Osteoblast (primary cell): ENCODE data around the gene LOXL3. TPM values are rescaled to one million over a fixed set of nuclear protein-coding genes. Genes with fewer than 3 reads are reported as not detected.

Experiments
- DNase-seq: peaks from one replicate; pipeline ENCODE4 v3.0.0; 2011; ENCODE audit warnings: low spot score, mixed read lengths; ENCODE audit not compliant: insufficient read length; ENCODE audit errors: missing footprints
- H2AFZ ChIP-seq: 2 replicates; pipeline ENCODE4 v1.6.0; 2011; ENCODE audit warnings: mild to moderate bottlenecking, low read length
- H3K27ac ChIP-seq: 2 replicates; pipeline ENCODE4 v1.5.1; 2011; ENCODE audit warnings: mild to moderate bottlenecking, low read depth, low read length, moderate library complexity
- H3K27me3 ChIP-seq: 2 replicates; pipeline ENCODE4 v1.6.0; 2012; ENCODE audit warnings: mild to moderate bottlenecking, control low read depth, inconsistent platforms, low read length, moderate library complexity; ENCODE audit not compliant: insufficient read depth
- H3K36me3 ChIP-seq: 2 replicates; pipeline ENCODE4 v1.5.1; 2011; ENCODE audit warnings: mild to moderate bottlenecking, low read length, control low read depth, moderate library complexity; ENCODE audit not compliant: insufficient read depth
- H3K4me1 ChIP-seq: 2 replicates; pipeline ENCODE4 v1.5.1; 2011; ENCODE audit warnings: mild to moderate bottlenecking, low read length, control low read depth, moderate library complexity; ENCODE audit not compliant: insufficient read depth
- H3K4me2 ChIP-seq: 2 replicates; pipeline ENCODE4 v1.6.0; 2011; ENCODE audit warnings: mild to moderate bottlenecking, low read length; ENCODE audit not compliant: insufficient read depth
- H3K4me3 ChIP-seq: fragments of 200-600 bp; sonication (generic); 3 replicates; pipeline ENCODE4 v1.5.1; 2012; ENCODE audit warnings: mild to moderate bottlenecking, low read length, inconsistent platforms; ENCODE audit not compliant: insufficient read depth
- H3K79me2 ChIP-seq: 2 replicates; pipeline ENCODE4 v1.6.0; 2012; ENCODE audit warnings: mild to moderate bottlenecking, low read length, control low read depth, inconsistent platforms; ENCODE audit not compliant: insufficient read depth
- H3K9me3 ChIP-seq: 2 replicates; pipeline ENCODE4 v1.5.1; 2011; ENCODE audit warnings: low read depth, low read length, control low read depth
- H4K20me1 ChIP-seq: 2 replicates; pipeline ENCODE4 v1.6.0; 2012; ENCODE audit warnings: mild to moderate bottlenecking, low read length, control low read depth; ENCODE audit not compliant: insufficient read depth
- total RNA-seq: library from RNA; depleted of rRNA; stranded (reverse); fragments of >200 nt; gene quantifications from 2 replicates; pipeline ENCODE4 v1.2.3, GENCODE V29; 2012
- TF ChIP-seq, protein P1 (sequence below): IDR thresholded peaks from 2 replicates; pipeline ENCODE4 v1.5.1; 2011; ENCODE audit warnings: mild to moderate bottlenecking, low read depth, low read length, moderate library complexity; ENCODE audit errors: extremely low read depth

The LOXL3 gene
- total RNA-seq, 1 donor: 97.4 TPM

DNA sequence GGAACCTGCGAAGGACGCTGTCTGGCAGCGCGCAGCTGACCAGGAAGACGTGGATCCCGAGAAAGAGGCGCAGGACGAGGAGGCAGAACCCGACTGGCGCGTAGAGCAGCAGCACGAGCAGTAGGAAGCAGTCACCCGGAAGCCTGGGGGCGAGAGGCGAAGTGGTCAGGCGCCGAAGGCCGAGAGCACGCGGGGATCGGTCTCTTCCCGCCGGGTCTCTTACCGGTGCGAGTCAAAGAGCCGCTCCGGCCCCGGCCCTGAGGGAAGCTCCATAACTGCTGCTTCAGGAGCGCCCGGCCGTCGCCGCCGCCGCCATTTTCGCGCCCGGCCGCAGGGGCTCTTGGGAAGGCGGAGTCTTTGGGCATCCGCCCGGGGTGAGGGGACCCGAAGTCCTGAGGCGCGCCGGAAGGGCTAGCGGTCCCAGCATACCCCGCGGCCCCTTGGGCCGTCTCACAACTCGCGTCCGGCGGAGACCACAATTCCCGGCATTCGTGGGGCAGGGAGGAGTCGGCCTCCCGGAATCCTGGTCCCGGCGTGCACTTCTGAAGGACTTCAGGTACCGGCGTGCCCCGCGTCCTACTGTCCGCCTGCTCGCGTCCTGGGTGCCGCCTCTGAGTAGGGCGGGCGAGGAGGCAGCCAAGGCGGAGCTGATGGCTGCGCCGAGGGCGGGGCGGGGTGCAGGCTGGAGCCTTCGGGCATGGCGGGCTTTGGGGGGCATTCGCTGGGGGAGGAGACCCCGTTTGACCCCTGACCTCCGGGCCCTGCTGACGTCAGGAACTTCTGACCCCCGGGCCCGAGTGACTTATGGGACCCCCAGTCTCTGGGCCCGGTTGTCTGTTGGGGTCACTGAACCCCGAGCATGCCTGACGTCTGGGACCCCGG, 24.1 kb downstream of the LOXL3 start, which contains the start of the genes AUP1 and HTRA2:
Gene AUP1 (minus strand): TSS at position 350 of the 882 bp plus-strand sequence. CDS start 77 bp downstream, at position 273.
Gene HTRA2 (plus strand): TSS at position 577 of the 882 bp plus-strand sequence. CDS start 74 bp downstream, at position 651.
- TF ChIP-seq, protein P1, sequence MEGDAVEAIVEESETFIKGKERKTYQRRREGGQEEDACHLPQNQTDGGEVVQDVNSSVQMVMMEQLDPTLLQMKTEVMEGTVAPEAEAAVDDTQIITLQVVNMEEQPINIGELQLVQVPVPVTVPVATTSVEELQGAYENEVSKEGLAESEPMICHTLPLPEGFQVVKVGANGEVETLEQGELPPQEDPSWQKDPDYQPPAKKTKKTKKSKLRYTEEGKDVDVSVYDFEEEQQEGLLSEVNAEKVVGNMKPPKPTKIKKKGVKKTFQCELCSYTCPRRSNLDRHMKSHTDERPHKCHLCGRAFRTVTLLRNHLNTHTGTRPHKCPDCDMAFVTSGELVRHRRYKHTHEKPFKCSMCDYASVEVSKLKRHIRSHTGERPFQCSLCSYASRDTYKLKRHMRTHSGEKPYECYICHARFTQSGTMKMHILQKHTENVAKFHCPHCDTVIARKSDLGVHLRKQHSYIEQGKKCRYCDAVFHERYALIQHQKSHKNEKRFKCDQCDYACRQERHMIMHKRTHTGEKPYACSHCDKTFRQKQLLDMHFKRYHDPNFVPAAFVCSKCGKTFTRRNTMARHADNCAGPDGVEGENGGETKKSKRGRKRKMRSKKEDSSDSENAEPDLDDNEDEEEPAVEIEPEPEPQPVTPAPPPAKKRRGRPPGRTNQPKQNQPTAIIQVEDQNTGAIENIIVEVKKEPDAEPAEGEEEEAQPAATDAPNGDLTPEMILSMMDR: no peak
- Histone ChIP-seq H3K4me2 (peak within 1 kb of the TSS; percentile 99), H3K9me3 (no peaks in the 10 kb centered on the region), H3K27me3 (no peaks in the 10 kb centered on the region), H3K36me3 (peaks cover 50% of the 10 kb centered on the region), H3K79me2 (peaks cover 47% of the 10 kb centered on the region), H4K20me1 (peaks cover 16% of the 10 kb centered on the region), H3K4me1 (peaks cover 29% of the 10 kb centered on the region), H3K27ac (peak within 1 kb of the TSS; percentile 93), H3K4me3 (peak within 1 kb of the TSS; percentile 93), H2AFZ (peak within 1 kb of the TSS; percentile 86)
- DNase-seq: peak; percentile 100

DNA sequence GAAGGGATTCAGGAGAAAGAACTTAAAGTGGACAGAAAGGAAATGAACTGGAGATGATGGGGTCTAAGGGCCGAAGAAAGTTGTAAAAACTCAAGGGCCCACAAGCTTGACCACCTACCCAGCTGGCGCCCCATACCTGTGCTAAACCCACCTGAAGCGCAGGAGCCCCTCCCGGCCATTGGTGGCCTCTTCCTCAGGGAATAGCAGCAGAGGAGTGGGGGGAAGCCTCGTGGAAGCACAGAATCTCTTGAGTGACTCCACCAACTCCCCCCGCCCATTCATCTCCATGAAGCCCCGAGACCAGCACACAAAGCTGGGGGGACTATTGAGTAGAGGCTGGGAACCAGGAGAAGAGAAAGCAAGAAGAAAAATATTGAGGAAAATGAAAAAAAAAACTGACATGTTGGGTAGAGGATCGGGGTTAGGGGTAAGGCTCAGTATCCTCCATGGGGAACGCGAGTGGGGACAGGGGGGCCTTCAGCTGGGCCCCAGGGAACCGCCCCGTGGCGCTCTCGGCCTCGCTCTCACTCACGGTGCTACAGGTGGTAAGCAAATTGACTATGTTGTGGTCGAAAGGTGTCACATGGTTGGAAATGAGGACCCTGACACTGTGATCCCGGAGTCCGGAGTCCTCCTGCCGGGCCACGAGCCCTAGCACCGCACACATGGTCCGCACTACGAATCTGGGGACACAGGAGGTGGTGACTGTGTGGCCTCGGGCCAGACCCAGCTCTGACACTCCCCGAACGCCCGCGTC, 25.0 kb downstream of the LOXL3 start:
- Histone ChIP-seq H3K36me3 (peaks cover 42% of the 10 kb centered on the region), H3K27me3 (no peaks in the 10 kb centered on the region), H3K9me3 (no peaks in the 10 kb centered on the region), H3K79me2 (peaks cover 47% of the 10 kb centered on the region), H4K20me1 (peaks cover 16% of the 10 kb centered on the region), H3K4me1 (peaks cover 29% of the 10 kb centered on the region), H3K27ac (peak overlapping the region; percentile 93), H3K4me3 (peak overlapping the region; percentile 93), H2AFZ (peak overlapping the region; percentile 80), H3K4me2 (peak overlapping the region; percentile 99)
- TF ChIP-seq, protein P1: no peak
- peak; percentile 66 for DNase-seq

DNA sequence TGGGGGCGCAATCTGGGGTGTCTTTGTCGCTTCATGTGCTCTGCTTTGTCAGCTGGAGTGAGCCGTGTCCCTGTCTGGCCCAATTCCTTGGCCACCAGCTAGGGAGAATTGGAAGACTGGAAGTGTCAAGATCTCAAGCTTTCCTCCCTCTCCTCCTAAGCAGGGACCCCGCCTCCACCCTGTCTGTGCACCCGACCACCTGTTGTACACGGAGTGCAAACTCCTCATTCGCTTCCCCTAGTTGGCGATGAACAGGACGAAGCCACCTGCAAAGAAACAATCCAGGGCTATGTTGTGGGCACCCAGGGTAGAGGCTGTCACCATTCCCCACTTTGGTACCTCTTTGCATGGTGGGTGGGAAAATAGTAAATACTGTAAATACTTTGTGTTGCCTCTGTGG, 26.0 kb downstream of the LOXL3 start:
- H3K4me3 ChIP-seq: no peak overlapping the region
- peaks cover 47% of the 10 kb centered on the region for H3K79me2 ChIP-seq
- H3K27ac ChIP-seq: no peak overlapping the region
- no peak overlapping the region for H2AFZ ChIP-seq
- H3K36me3 ChIP-seq: peaks cover 31% of the 10 kb centered on the region
- no peaks in the 10 kb centered on the region for H3K27me3 ChIP-seq
- H3K9me3 ChIP-seq: no peaks in the 10 kb centered on the region
- peaks cover 29% of the 10 kb centered on the region for H3K4me1 ChIP-seq
- H3K4me2 ChIP-seq: no peak overlapping the region
- peaks cover 16% of the 10 kb centered on the region for H4K20me1 ChIP-seq
- TF ChIP-seq, protein P1: no peak
- DNase-seq: no peak
